SH-SY5Y (cell line): ENCODE data around the gene GPR17.

Source experiments
- GATA2 ChIP-seq: IDR thresholded peaks from 2 replicates; pipeline ENCODE4 v1.6.1; 2011; ENCODE audit warnings: mild to moderate bottlenecking, low read depth, low read length
- GATA3 ChIP-seq: IDR thresholded peaks from 2 replicates; pipeline ENCODE4 v1.6.1; 2011; ENCODE audit warnings: low read depth, mild to moderate bottlenecking, low read length, moderate library complexity

Gene GPR17

GRCh38 chr2:127656569-127657231 is 10.7 kb downstream of the GPR17 start:
- no peak for TF ChIP-seq GATA2
- TF ChIP-seq GATA3, result no peak

GRCh38 chr2:127657232-127657595 is 11.3 kb downstream of the GPR17 start:
- TF ChIP-seq GATA2, result no peak
- TF ChIP-seq GATA3, result no peak

GRCh38 chr2:127658146-127658545 is 12.2 kb downstream of the GPR17 start:
- no peak for TF ChIP-seq GATA2
- TF ChIP-seq GATA3, result no peak

GRCh38 chr2:127658641-127659407 is 12.9 kb downstream of the GPR17 start:
- TF ChIP-seq GATA2, result no peak
- TF ChIP-seq GATA3, result no peak

GRCh38 chr2:127659408-127660290 is 13.7 kb downstream of the GPR17 start:
- no peak for TF ChIP-seq GATA3
- TF ChIP-seq GATA2, result no peak

- no peak for TF ChIP-seq GATA2
Observed at GRCh38 chr2:127660291-127660578, 14.3 kb downstream of the GPR17 start.

- TF ChIP-seq GATA2 (no peak), GATA3 (no peak)
Observed at GRCh38 chr2:127661072-127661649, 15.2 kb downstream of the GPR17 start.

GRCh38 chr2:127661949-127662510 is 16.1 kb downstream of the GPR17 start:
- TF ChIP-seq GATA3 (no peak), GATA2 (no peak)

- TF ChIP-seq GATA2 (no peak), GATA3 (no peak)
Observed at GRCh38 chr2:127662937-127663565, 17.1 kb downstream of the GPR17 start.

- no peak for TF ChIP-seq GATA3
- TF ChIP-seq GATA2, result no peak
Observed at GRCh38 chr2:127663566-127664064, 17.7 kb downstream of the GPR17 start.

- no peak for TF ChIP-seq GATA3
Observed at GRCh38 chr2:127664065-127664894, 18.3 kb downstream of the GPR17 start.

GRCh38 chr2:127664895-127665225 is 18.9 kb downstream of the GPR17 start:
- TF ChIP-seq GATA3, result no peak
- no peak for TF ChIP-seq GATA2
